ENCODE data around the gene POLH. TPM values are rescaled to one million over a fixed set of nuclear protein-coding genes. Genes with fewer than 3 reads are reported as not detected.
A peak's percentile ranks its signal among the peaks of the same experiment; 100 is the strongest.
"Not testable (repeated sequence)": the region's sequence is repeated elsewhere in the genome, so short reads cannot be mapped to it uniquely, and the experiment has no call there.

POLH gene
- 10 to 100 TPM; 15.7 to 22.8 (median 18.8) TPM for total RNA-seq

GRCh38 chr6:43575772-43576551 is at the start of gene POLH, which contains the start of gene XPO5:
Gene POLH (plus strand): TSS chr6:43576185. CDS start chr6:43582320, 6,135 bp downstream.
Gene XPO5 (minus strand): TSS chr6:43576038. CDS start chr6:43575864, 174 bp downstream.
- Mint-ChIP-seq H3K4me1 (ENCODE audit: low read depth) (peaks cover 37% of the 10 kb centered on the region), H3K36me3 (ENCODE audit: insufficient read depth) (peaks cover 19% of the 10 kb centered on the region), H3K4me3 (peak within 1 kb of the TSS; percentile 97), H3K27me3 (ENCODE audit: low read depth) (no peaks in the 10 kb centered on the region), H3K9me3 (no peaks in the 10 kb centered on the region)
- peak; percentile 96 to 97 for ATAC-seq
- peak; percentile 88 for DNase-seq

GRCh38 chr6:43532201-43532600 is 43.8 kb upstream of the POLH start:
- Mint-ChIP-seq H3K4me3 (no peak overlapping the region), H3K36me3 (ENCODE audit: insufficient read depth) (peaks cover 38% of the 10 kb centered on the region), H3K27me3 (ENCODE audit: low read depth) (no peaks in the 10 kb centered on the region), H3K4me1 (ENCODE audit: low read depth) (no peaks in the 10 kb centered on the region), H3K9me3 (no peaks in the 10 kb centered on the region)
- ATAC-seq (no peak), DNase-seq (no peak)

- peaks cover 25% of the 10 kb centered on the region for H3K36me3 Mint-ChIP-seq (ENCODE audit: insufficient read depth)
- H3K4me1 Mint-ChIP-seq (ENCODE audit: low read depth); ATAC-seq; H3K27me3 Mint-ChIP-seq (ENCODE audit: low read depth); H3K9me3 Mint-ChIP-seq; H3K4me3 Mint-ChIP-seq; DNase-seq: not testable (repeated sequence)
These were observed 37.0 kb upstream of the POLH start for GRCh38 chr6:43538986-43539385.

GRCh38 chr6:43539409-43539808 is 36.6 kb upstream of the POLH start:
- ATAC-seq; H3K9me3 Mint-ChIP-seq; H3K4me1 Mint-ChIP-seq (ENCODE audit: low read depth); DNase-seq; H3K4me3 Mint-ChIP-seq; H3K27me3 Mint-ChIP-seq (ENCODE audit: low read depth): not testable (repeated sequence)
- H3K36me3 Mint-ChIP-seq (ENCODE audit: insufficient read depth) = peaks cover 26% of the 10 kb centered on the region

- Mint-ChIP-seq H3K27me3 (ENCODE audit: low read depth) (no peaks in the 10 kb centered on the region), H3K9me3 (no peaks in the 10 kb centered on the region), H3K36me3 (ENCODE audit: insufficient read depth) (peaks cover 30% of the 10 kb centered on the region), H3K4me3 (no peak overlapping the region), H3K4me1 (ENCODE audit: low read depth) (no peaks in the 10 kb centered on the region)
- ATAC-seq (no peak), DNase-seq (no peak)
These were observed 35.5 kb upstream of the POLH start for GRCh38 chr6:43540507-43540906.

GRCh38 chr6:43541774-43542471 is 34.1 kb upstream of the POLH start:
- H3K4me1 Mint-ChIP-seq (ENCODE audit: low read depth) = no peaks in the 10 kb centered on the region
- no peaks in the 10 kb centered on the region for H3K9me3 Mint-ChIP-seq
- ATAC-seq (no peak), DNase-seq (no peak)
- H3K36me3 Mint-ChIP-seq (ENCODE audit: insufficient read depth) = peaks cover 39% of the 10 kb centered on the region
- H3K4me3 Mint-ChIP-seq = no peak overlapping the region
- no peaks in the 10 kb centered on the region for H3K27me3 Mint-ChIP-seq (ENCODE audit: low read depth)

GRCh38 chr6:43544461-43544860 is 31.5 kb upstream of the POLH start:
- peaks cover 46% of the 10 kb centered on the region for H3K36me3 Mint-ChIP-seq (ENCODE audit: insufficient read depth)
- H3K4me1 Mint-ChIP-seq (ENCODE audit: low read depth) = no peaks in the 10 kb centered on the region
- no peaks in the 10 kb centered on the region for H3K9me3 Mint-ChIP-seq
- DNase-seq (no peak), ATAC-seq (no peak)
- no peak overlapping the region for H3K4me3 Mint-ChIP-seq
- no peaks in the 10 kb centered on the region for H3K27me3 Mint-ChIP-seq (ENCODE audit: low read depth)

- no peaks in the 10 kb centered on the region for H3K9me3 Mint-ChIP-seq
- no peaks in the 10 kb centered on the region for H3K4me1 Mint-ChIP-seq (ENCODE audit: low read depth)
- no peak for ATAC-seq
- no peak for DNase-seq
- H3K36me3 Mint-ChIP-seq (ENCODE audit: insufficient read depth) = peaks cover 48% of the 10 kb centered on the region
- no peaks in the 10 kb centered on the region for H3K27me3 Mint-ChIP-seq (ENCODE audit: low read depth)
- no peak overlapping the region for H3K4me3 Mint-ChIP-seq
These were observed 28.8 kb upstream of the POLH start for GRCh38 chr6:43547222-43547621.

- H3K4me3 Mint-ChIP-seq; ATAC-seq; H3K4me1 Mint-ChIP-seq (ENCODE audit: low read depth); H3K27me3 Mint-ChIP-seq (ENCODE audit: low read depth); H3K9me3 Mint-ChIP-seq; DNase-seq: not testable (repeated sequence)
- peaks cover 45% of the 10 kb centered on the region for H3K36me3 Mint-ChIP-seq (ENCODE audit: insufficient read depth)
These were observed 18.4 kb upstream of the POLH start for GRCh38 chr6:43557620-43558019.

- ATAC-seq = no peak
- H3K4me3 Mint-ChIP-seq = no peak overlapping the region
- no peaks in the 10 kb centered on the region for H3K4me1 Mint-ChIP-seq (ENCODE audit: low read depth)
- no peaks in the 10 kb centered on the region for H3K9me3 Mint-ChIP-seq
- H3K36me3 Mint-ChIP-seq (ENCODE audit: insufficient read depth) = peaks cover 42% of the 10 kb centered on the region
- DNase-seq = no peak
- no peaks in the 10 kb centered on the region for H3K27me3 Mint-ChIP-seq (ENCODE audit: low read depth)
These were observed 16.7 kb upstream of the POLH start for GRCh38 chr6:43559328-43559727.

GRCh38 chr6:43570876-43571441 is 5.0 kb upstream of the POLH start:
- H3K9me3 Mint-ChIP-seq = no peaks in the 10 kb centered on the region
- ATAC-seq (peak; percentile 5 to 16), DNase-seq (no peak)
- no peak overlapping the region for H3K4me3 Mint-ChIP-seq
- peaks cover 19% of the 10 kb centered on the region for H3K4me1 Mint-ChIP-seq (ENCODE audit: low read depth)
- H3K27me3 Mint-ChIP-seq (ENCODE audit: low read depth) = no peaks in the 10 kb centered on the region
- peaks cover 35% of the 10 kb centered on the region for H3K36me3 Mint-ChIP-seq (ENCODE audit: insufficient read depth)

GRCh38 chr6:43572015-43572414 is 4.0 kb upstream of the POLH start:
- no peak for ATAC-seq
- Mint-ChIP-seq H3K4me1 (ENCODE audit: low read depth) (peaks cover 21% of the 10 kb centered on the region), H3K4me3 (no peak overlapping the region), H3K36me3 (ENCODE audit: insufficient read depth) (peaks cover 34% of the 10 kb centered on the region), H3K27me3 (ENCODE audit: low read depth) (no peaks in the 10 kb centered on the region), H3K9me3 (no peaks in the 10 kb centered on the region)
- DNase-seq = no peak

- ATAC-seq = no peak
- no peaks in the 10 kb centered on the region for H3K27me3 Mint-ChIP-seq (ENCODE audit: low read depth)
- H3K36me3 Mint-ChIP-seq (ENCODE audit: insufficient read depth) = peaks cover 26% of the 10 kb centered on the region
- H3K4me1 Mint-ChIP-seq (ENCODE audit: low read depth) = peaks cover 41% of the 10 kb centered on the region
- H3K4me3 Mint-ChIP-seq = peak overlapping the region; percentile 97
- DNase-seq = peak; percentile 31
- H3K9me3 Mint-ChIP-seq = no peaks in the 10 kb centered on the region
These were observed 747 bp upstream of the POLH start for GRCh38 chr6:43575105-43575771.

- H3K27me3 Mint-ChIP-seq (ENCODE audit: low read depth) = no peaks in the 10 kb centered on the region
- H3K9me3 Mint-ChIP-seq = no peaks in the 10 kb centered on the region
- peaks cover 30% of the 10 kb centered on the region for H3K4me1 Mint-ChIP-seq (ENCODE audit: low read depth)
- no peak for DNase-seq
- peaks cover 12% of the 10 kb centered on the region for H3K36me3 Mint-ChIP-seq (ENCODE audit: insufficient read depth)
- no peak for ATAC-seq
- peak overlapping the region; percentile 41 for H3K4me3 Mint-ChIP-seq
These were observed 2.8 kb downstream of the POLH start for GRCh38 chr6:43578748-43579147.
